ENCODE results near the gene RPS19. TPM values are rescaled to one million over a fixed set of nuclear protein-coding genes. Genes with fewer than 3 reads are reported as not detected.
A peak's percentile ranks its signal among the peaks of the same experiment; 100 is the strongest.

The RPS19 gene
- total RNA-seq, 1 experiment from 2014 or later, result 1,349 TPM

DNA sequence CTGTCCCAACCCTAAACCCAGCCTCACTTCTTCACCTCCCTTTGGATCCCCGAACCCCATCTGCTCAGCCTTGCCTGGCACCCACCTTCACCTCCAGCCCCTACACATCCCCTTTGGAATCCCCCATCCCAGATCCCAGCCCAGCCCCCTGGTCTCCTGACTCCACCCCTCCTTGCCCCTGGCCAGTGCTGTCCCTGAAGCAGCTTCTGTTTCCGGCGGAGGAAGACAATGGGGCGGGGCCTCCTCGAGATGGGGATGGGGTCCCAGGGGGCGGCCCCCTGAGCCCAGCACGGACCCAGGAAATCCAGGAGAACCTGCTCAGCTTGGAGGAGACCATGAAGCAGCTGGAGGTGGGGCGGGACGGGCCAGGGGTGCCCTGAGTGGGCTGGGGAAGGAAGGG, 46.2 kb downstream of the RPS19 start:
- ChIA-PET POLR2A (no interaction called here), CTCF (interaction anchor here (0.7 kb wide), 1 partner anchor 28 kb away, joined by 5 read pairs; no protein-coding TSS in a partner anchor)
- Histone ChIP-seq H3K9me3 (ENCODE audit: control insufficient read depth, insufficient read depth, low read depth, low read length) (no peaks in the 10 kb centered on the region), H3K27me3 (ENCODE audit: control insufficient read depth, insufficient read depth, low read length) (no peaks in the 10 kb centered on the region), H3K4me3 (ENCODE audit: low read depth in 2 of 2, low read length in 2 of 2) (no peak overlapping the region), H3K27ac (ENCODE audit: low read length) (no peak overlapping the region), H3K36me3 (ENCODE audit: control insufficient read depth, insufficient read depth, low read length) (no peaks in the 10 kb centered on the region; the same call in 1 of the 2 replicates), H3K4me1 (ENCODE audit: control insufficient read depth, insufficient read depth, low read length) (no peaks in the 10 kb centered on the region)
- in situ Hi-C loops (cut with HindIII; ENCODE audit: low pct_unique_long_range_greater_than_20kb, low sequenced_read_pairs) (no loop called here), intact Hi-C loops (cut with micrococcal nuclease; ENCODE audit: unreplicated experiment) (no loop called here)
- no peak for ATAC-seq
- no peak for TF ChIP-seq POLR2AphosphoS5 (IDR thresholded peaks at IDR 0.05; ENCODE audit: low read depth, low read length)
- DNase-seq (ENCODE audit: low read depth, low spot score), result no peak
- no TSS peak for BruUV-seq (replicated peaks)

DNA sequence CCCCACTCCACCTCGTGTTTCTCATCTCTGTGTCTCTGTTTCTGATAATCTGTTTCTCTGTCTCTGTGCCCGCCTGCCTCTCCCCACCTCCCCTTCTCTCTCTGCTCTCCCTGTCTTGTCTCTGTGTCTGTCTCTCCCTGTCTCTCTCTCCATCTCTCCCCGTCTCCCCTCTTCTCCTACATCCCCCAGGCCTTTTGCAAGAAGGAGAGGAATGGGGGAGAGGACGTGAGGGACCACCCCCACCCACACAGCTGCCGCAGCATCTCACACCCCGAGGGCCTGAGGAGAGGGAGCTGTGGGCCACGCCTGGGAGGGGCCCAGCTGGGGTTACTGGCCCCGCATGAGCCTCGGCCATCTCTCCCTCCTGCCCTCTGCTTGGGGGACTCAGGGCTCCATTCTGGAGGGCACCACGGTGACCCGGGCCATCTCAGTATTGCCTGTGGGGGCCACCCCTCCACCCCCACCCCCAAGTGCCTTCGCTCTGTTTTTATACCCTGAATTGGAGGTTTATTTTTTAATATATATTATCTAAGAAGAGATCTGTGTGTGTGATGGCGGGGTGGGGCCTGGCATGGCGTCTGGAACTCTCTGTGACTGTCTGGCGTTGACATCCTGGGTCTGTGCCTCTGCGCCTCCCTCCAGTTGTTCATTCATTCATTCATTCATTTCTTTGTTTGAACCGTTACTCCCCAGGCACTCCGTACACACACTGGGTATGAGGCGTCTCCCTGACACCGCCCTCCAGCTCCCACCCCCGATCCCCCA, 47.0 kb downstream of the RPS19 start:
- ChIA-PET CTCF (no interaction called here), POLR2A (no interaction called here)
- DNase-seq (ENCODE audit: low read depth, low spot score) (no peak), ATAC-seq (no peak)
- no peaks in the 10 kb centered on the region; the same call in 1 of the 2 replicates for H3K36me3 ChIP-seq (ENCODE audit: control insufficient read depth, insufficient read depth, low read length)
- H3K4me3 ChIP-seq (ENCODE audit: low read depth in 2 of 2, low read length in 2 of 2), result no peak overlapping the region
- H3K27ac ChIP-seq (ENCODE audit: low read length), result no peak overlapping the region
- TSS peak; percentile 81 for BruUV-seq (replicated peaks)
- no peaks in the 10 kb centered on the region for H3K9me3 ChIP-seq (ENCODE audit: control insufficient read depth, insufficient read depth, low read depth, low read length)
- no peak for TF ChIP-seq TCF7L2 (IDR thresholded peaks at IDR 0.05; ENCODE audit: low read depth, low read length)
- TF ChIP-seq, protein P1, sequence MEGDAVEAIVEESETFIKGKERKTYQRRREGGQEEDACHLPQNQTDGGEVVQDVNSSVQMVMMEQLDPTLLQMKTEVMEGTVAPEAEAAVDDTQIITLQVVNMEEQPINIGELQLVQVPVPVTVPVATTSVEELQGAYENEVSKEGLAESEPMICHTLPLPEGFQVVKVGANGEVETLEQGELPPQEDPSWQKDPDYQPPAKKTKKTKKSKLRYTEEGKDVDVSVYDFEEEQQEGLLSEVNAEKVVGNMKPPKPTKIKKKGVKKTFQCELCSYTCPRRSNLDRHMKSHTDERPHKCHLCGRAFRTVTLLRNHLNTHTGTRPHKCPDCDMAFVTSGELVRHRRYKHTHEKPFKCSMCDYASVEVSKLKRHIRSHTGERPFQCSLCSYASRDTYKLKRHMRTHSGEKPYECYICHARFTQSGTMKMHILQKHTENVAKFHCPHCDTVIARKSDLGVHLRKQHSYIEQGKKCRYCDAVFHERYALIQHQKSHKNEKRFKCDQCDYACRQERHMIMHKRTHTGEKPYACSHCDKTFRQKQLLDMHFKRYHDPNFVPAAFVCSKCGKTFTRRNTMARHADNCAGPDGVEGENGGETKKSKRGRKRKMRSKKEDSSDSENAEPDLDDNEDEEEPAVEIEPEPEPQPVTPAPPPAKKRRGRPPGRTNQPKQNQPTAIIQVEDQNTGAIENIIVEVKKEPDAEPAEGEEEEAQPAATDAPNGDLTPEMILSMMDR (IDR thresholded peaks at IDR 0.05), result no peak
- TF ChIP-seq POLR2AphosphoS5 (IDR thresholded peaks at IDR 0.05; ENCODE audit: low read depth, low read length), result no peak
- TF ChIP-seq SIN3A (IDR thresholded peaks at IDR 0.05; ENCODE audit: borderline replicate concordance, insufficient read depth, low read depth, low read length), result no peak
- TF ChIP-seq, protein P2, sequence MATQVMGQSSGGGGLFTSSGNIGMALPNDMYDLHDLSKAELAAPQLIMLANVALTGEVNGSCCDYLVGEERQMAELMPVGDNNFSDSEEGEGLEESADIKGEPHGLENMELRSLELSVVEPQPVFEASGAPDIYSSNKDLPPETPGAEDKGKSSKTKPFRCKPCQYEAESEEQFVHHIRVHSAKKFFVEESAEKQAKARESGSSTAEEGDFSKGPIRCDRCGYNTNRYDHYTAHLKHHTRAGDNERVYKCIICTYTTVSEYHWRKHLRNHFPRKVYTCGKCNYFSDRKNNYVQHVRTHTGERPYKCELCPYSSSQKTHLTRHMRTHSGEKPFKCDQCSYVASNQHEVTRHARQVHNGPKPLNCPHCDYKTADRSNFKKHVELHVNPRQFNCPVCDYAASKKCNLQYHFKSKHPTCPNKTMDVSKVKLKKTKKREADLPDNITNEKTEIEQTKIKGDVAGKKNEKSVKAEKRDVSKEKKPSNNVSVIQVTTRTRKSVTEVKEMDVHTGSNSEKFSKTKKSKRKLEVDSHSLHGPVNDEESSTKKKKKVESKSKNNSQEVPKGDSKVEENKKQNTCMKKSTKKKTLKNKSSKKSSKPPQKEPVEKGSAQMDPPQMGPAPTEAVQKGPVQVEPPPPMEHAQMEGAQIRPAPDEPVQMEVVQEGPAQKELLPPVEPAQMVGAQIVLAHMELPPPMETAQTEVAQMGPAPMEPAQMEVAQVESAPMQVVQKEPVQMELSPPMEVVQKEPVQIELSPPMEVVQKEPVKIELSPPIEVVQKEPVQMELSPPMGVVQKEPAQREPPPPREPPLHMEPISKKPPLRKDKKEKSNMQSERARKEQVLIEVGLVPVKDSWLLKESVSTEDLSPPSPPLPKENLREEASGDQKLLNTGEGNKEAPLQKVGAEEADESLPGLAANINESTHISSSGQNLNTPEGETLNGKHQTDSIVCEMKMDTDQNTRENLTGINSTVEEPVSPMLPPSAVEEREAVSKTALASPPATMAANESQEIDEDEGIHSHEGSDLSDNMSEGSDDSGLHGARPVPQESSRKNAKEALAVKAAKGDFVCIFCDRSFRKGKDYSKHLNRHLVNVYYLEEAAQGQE (IDR thresholded peaks at IDR 0.05; ENCODE audit: insufficient read depth in 1 of 2, low read depth in 2 of 2, low read length in 1 of 2), result no peak
- no peaks in the 10 kb centered on the region for H3K4me1 ChIP-seq (ENCODE audit: control insufficient read depth, insufficient read depth, low read length)
- no peaks in the 10 kb centered on the region for H3K27me3 ChIP-seq (ENCODE audit: control insufficient read depth, insufficient read depth, low read length)
- in situ Hi-C loops (cut with HindIII; ENCODE audit: low pct_unique_long_range_greater_than_20kb, low sequenced_read_pairs), result no loop called here
- intact Hi-C loops (cut with micrococcal nuclease; ENCODE audit: unreplicated experiment), result no loop called here

DNA sequence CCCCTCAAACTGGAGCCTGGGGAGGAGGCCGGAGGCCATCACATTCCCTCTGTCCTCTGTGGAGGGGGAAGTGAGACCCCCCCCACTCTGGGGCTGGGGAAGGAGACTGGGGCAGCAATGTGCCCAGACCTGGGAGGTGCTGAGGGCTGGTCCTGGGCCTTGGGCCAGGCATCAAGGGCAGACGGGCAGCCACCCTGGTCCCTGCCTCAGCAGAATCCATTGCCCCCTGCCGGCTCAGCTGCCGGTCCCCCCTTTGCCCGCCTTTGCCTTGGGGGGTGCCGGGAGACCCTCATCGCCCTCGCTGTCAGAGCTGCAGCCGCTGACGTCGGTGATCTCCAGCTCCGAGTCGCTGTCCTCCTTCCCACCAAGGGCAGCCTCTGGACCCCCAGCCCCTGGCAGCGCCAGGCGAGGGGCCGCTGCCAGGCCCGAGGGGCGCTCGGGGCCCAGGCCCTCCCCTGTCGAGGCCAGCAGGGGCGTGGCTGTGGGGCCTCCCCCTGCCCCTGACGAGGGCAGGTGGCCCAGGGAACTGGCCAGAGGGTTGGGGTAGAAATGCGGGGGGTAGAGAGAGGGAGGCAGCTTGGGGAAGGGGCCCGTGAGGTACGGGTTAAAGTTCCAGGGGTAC, 48.0 kb downstream of the RPS19 start:
- intact Hi-C loops (cut with micrococcal nuclease; ENCODE audit: unreplicated experiment) (no loop called here), in situ Hi-C loops (cut with HindIII; ENCODE audit: low pct_unique_long_range_greater_than_20kb, low sequenced_read_pairs) (no loop called here)
- no peak overlapping the region for H3K4me3 ChIP-seq (ENCODE audit: low read depth in 2 of 2, low read length in 2 of 2)
- no peaks in the 10 kb centered on the region for H3K36me3 ChIP-seq (ENCODE audit: control insufficient read depth, insufficient read depth, low read length)
- DNase-seq (ENCODE audit: low read depth, low spot score) (no peak), ATAC-seq (no peak)
- H3K9me3 ChIP-seq (ENCODE audit: control insufficient read depth, insufficient read depth, low read depth, low read length), result no peaks in the 10 kb centered on the region
- H3K4me1 ChIP-seq (ENCODE audit: control insufficient read depth, insufficient read depth, low read length), result no peaks in the 10 kb centered on the region
- BruUV-seq (replicated peaks), result no TSS peak
- ChIA-PET CTCF (no interaction called here), POLR2A (no interaction called here)
- no peak overlapping the region for H3K27ac ChIP-seq (ENCODE audit: low read length)
- TF ChIP-seq, protein P1 (IDR thresholded peaks at IDR 0.05), result no peak
- TF ChIP-seq, protein P2 (IDR thresholded peaks at IDR 0.05; ENCODE audit: insufficient read depth in 1 of 2, low read depth in 2 of 2, low read length in 1 of 2), result no peak
- TF ChIP-seq POLR2AphosphoS5 (IDR thresholded peaks at IDR 0.05; ENCODE audit: low read depth, low read length) (no peak), SIN3A (IDR thresholded peaks at IDR 0.05; ENCODE audit: borderline replicate concordance, insufficient read depth, low read depth, low read length) (no peak), TCF7L2 (IDR thresholded peaks at IDR 0.05; ENCODE audit: low read depth, low read length) (no peak)
- H3K27me3 ChIP-seq (ENCODE audit: control insufficient read depth, insufficient read depth, low read length), result no peaks in the 10 kb centered on the region; the same call in 1 of the 2 replicates
